ENCODE results near the gene RARS2. TPM values are rescaled to one million over a fixed set of nuclear protein-coding genes. Genes with fewer than 3 reads are reported as not detected.
A peak's percentile ranks its signal among the peaks of the same experiment; 100 is the strongest.

RARS2 gene, protein sequence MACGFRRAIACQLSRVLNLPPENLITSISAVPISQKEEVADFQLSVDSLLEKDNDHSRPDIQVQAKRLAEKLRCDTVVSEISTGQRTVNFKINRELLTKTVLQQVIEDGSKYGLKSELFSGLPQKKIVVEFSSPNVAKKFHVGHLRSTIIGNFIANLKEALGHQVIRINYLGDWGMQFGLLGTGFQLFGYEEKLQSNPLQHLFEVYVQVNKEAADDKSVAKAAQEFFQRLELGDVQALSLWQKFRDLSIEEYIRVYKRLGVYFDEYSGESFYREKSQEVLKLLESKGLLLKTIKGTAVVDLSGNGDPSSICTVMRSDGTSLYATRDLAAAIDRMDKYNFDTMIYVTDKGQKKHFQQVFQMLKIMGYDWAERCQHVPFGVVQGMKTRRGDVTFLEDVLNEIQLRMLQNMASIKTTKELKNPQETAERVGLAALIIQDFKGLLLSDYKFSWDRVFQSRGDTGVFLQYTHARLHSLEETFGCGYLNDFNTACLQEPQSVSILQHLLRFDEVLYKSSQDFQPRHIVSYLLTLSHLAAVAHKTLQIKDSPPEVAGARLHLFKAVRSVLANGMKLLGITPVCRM
- total RNA-seq = 51.1 TPM
- 10 to 100 TPM; 38.7 to 51.6 (median 42.6) TPM for polyA plus RNA-seq (ENCODE audit: insufficient read depth in 1 of 8, insufficient read length in 8 of 8, low replicate concordance in 1 of 8)
- long read RNA-seq, donor 1 = 0 reads
- long read RNA-seq, donor 2, partial matches to known transcripts = 0 of 1 reads
- long read RNA-seq, donor 2, other reads (novel, unspliced or antisense) = 0 of 1 reads
- long read RNA-seq, donor 3, partial matches to known transcripts = 0 of 4 reads
- long read RNA-seq, donor 3, other reads (novel, unspliced or antisense) = 0 of 4 reads
- long read RNA-seq, donor 4 = 0 reads
- long read RNA-seq, donor 5, transcript RARS2-201 (20 exons, 1,818 nt) = major isoform, 8 of 34 reads
- long read RNA-seq, donor 5, partial matches to known transcripts = 26 of 34 reads
- long read RNA-seq, donor 5, other reads (novel, unspliced or antisense) = 0 of 34 reads
- long read RNA-seq, donor 6, partial matches to known transcripts = 18 of 20 reads
- long read RNA-seq, donor 6, other reads (novel, unspliced or antisense) = 0 of 20 reads
- long read RNA-seq, donor 7, partial matches to known transcripts = 7 of 10 reads
- long read RNA-seq, donor 7, other reads (novel, unspliced or antisense) = 0 of 10 reads
- long read RNA-seq, donor 8, partial matches to known transcripts = 5 of 13 reads
- long read RNA-seq, donor 8, other reads (novel, unspliced or antisense) = 5 of 13 reads
- long read RNA-seq, donor 9, partial matches to known transcripts = 0 of 7 reads
- long read RNA-seq, donor 9, other reads (novel, unspliced or antisense) = 6 of 7 reads
- long read RNA-seq, donor 10, partial matches to known transcripts = 5 of 9 reads
- long read RNA-seq, donor 10, other reads (novel, unspliced or antisense) = 0 of 9 reads
- long read RNA-seq, donor 11, partial matches to known transcripts = 5 of 6 reads
- long read RNA-seq, donor 11, other reads (novel, unspliced or antisense) = 0 of 6 reads

DNA sequence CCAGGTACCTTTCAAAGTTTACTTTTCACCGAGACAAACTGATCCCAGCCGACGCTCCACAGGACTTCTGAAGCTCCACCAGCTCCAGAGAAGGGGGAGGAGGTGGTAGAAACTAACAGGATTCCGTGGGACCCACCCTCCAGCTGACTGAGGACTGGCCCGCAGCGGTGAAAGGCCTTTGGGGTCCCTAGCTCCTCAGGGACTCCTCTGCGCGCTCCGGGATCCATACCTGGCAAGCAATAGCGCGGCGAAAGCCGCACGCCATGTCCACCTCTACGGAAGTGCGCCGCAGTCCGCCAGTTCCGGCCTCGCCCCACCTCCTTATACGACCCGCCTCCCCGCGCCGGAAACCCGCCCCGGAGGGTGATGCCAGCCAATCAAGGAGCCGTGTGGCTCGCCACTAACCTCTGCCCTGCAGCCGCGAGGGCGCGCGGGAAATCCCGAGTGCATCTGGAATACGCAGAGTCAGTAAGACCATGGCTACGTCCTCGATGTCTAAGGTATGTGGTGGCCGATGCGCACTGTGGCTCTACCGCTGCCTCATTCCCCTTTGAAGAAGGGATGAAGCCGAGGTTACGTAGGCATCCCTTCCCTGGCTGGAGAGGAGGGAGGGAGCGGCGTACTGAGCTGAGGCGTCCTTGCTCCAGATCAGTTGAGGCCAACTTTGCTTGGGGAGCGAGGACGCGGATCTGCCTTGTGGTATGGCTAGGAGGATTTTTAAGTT, at the start of gene RARS2, which contains the start of gene ORC3:
RARS2 (minus strand) TSS at position 295 of the 724 bp plus-strand sequence; CDS start at position 265, 30 bp downstream.
ORC3 (plus strand) TSS at position 443 of the 724 bp plus-strand sequence; CDS start at position 477, 34 bp downstream.
- Histone ChIP-seq H3K4me1 (ENCODE audit: control insufficient read depth, insufficient read depth, low read length) (peaks cover 13% of the 10 kb centered on the region), H3K9me3 (replicated peaks; ENCODE audit: control insufficient read depth, low read depth, low read length) (no peaks in the 10 kb centered on the region), H3K27me3 (ENCODE audit: control insufficient read depth, insufficient read depth, low read length) (no peaks in the 10 kb centered on the region), H3K36me3 (ENCODE audit: control insufficient read depth, insufficient read depth, low read length) (peaks cover 3% of the 10 kb centered on the region), H3K27ac (ENCODE audit: low read length) (peak within 1 kb of the TSS; percentile 94), H3K4me3 (ENCODE audit: low read length) (peak within 1 kb of the TSS; percentile 98)
- peak; percentile 98 for DNase-seq
- WGBS (ENCODE audit: insufficient coverage) = 0% methylated on average over 28 of the region's 49 CpGs

DNA sequence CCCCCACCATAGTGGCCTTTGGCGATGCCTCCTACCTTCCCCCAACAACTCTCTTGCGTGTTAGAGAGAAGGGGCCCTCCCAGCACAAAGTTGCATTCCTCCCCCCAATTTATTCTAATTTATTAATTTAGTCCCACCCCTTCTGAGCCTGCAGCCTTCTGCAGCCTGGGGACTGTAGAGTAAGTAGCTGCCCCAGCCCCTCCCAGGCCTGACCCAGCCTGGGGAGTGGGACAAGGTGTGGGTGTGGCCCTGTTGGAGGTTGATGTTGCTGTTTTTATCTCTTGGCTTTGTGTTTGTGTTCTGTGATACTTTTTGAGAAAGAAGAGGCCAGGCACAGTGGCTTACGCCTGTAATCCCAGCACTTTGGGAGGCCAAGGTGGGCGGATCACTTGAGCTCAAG, 49.6 kb upstream of the RARS2 start:
- H3K4me1 ChIP-seq (ENCODE audit: control insufficient read depth, insufficient read depth, low read length) = no peaks in the 10 kb centered on the region
- no peaks in the 10 kb centered on the region for H3K9me3 ChIP-seq (replicated peaks; ENCODE audit: control insufficient read depth, low read depth, low read length)
- no peaks in the 10 kb centered on the region for H3K27me3 ChIP-seq (ENCODE audit: control insufficient read depth, insufficient read depth, low read length)
- no peak for DNase-seq
- H3K4me3 ChIP-seq (ENCODE audit: low read length) = no peak overlapping the region
- H3K36me3 ChIP-seq (ENCODE audit: control insufficient read depth, insufficient read depth, low read length) = peaks cover 15% of the 10 kb centered on the region
- no CpG with 5 or more reads among the region's 4 CpGs for WGBS (ENCODE audit: insufficient coverage)
- H3K27ac ChIP-seq (ENCODE audit: low read length) = no peak overlapping the region

DNA sequence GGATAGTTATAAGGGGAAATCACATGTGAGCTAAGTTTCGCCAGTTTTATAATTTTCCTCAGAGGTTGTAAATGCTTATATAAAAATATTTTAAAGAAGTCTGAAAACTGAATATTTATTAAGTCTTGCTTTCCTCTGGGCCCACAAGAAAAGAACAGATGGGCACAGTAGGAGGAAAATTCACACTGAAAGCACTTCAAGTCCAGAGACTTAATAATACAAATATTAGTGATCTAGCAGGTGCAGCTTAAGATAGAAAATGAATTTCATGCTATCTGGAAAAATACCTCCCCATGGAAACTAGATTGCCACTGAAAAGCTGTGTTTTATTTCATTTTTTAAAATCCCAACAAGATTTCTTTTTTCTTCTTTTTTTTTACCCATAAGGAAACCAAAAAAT, 47.3 kb upstream of the RARS2 start:
- no CpG with 5 or more reads among the region's 1 CpG for WGBS (ENCODE audit: insufficient coverage)
- no peak for DNase-seq
- Histone ChIP-seq H3K27ac (ENCODE audit: low read length) (no peak overlapping the region), H3K4me3 (ENCODE audit: low read length) (no peak overlapping the region), H3K27me3 (ENCODE audit: control insufficient read depth, insufficient read depth, low read length) (no peaks in the 10 kb centered on the region), H3K9me3 (replicated peaks; ENCODE audit: control insufficient read depth, low read depth, low read length) (no peaks in the 10 kb centered on the region), H3K36me3 (ENCODE audit: control insufficient read depth, insufficient read depth, low read length) (peaks cover 15% of the 10 kb centered on the region), H3K4me1 (ENCODE audit: control insufficient read depth, insufficient read depth, low read length) (no peaks in the 10 kb centered on the region)

DNA sequence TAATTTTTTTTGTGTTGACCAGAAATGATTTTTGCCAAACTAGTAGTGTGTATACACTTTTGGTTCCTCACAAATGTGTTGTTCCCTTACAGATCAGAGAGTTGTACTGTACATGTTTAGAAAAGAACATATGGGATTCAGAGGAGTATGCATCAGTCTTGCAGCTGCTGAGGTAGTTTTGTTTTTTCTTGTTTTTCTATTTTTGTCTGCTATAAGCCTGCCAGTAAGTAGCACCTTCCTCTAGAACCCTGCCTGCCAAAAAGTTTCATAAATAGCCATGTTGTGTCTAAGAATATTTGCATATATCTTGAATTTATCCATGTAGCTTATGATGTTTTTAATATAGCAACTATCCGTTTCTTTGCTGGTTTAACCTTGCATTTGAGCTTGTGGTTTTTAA, 46.5 kb upstream of the RARS2 start:
- Histone ChIP-seq H3K4me1 (ENCODE audit: control insufficient read depth, insufficient read depth, low read length) (no peaks in the 10 kb centered on the region), H3K36me3 (ENCODE audit: control insufficient read depth, insufficient read depth, low read length) (peaks cover 15% of the 10 kb centered on the region), H3K27me3 (ENCODE audit: control insufficient read depth, insufficient read depth, low read length) (no peaks in the 10 kb centered on the region), H3K4me3 (ENCODE audit: low read length) (no peak overlapping the region), H3K9me3 (replicated peaks; ENCODE audit: control insufficient read depth, low read depth, low read length) (no peaks in the 10 kb centered on the region), H3K27ac (ENCODE audit: low read length) (no peak overlapping the region)
- DNase-seq = no peak
- no CpG with 5 or more reads among the region's 1 CpG for WGBS (ENCODE audit: insufficient coverage)

DNA sequence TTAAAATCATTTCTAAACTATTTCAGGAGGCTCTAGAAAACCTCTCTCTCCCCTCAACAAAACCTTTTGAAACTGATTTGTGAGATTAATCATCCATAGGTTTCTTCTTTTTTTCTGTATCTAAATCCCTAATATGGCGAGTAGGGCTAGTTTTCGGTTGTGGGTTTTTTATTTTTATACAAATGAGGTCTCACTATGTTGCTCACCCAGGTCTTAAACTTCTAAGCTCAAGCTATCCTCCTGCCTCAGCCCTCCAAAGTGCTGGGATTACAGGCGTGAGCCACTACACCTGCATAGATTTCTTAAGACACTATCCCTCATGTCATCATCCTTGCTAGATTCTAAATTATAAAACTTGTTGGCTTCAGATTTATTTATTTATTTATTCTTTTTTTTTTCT, 44.1 kb upstream of the RARS2 start:
- Histone ChIP-seq H3K27me3 (ENCODE audit: control insufficient read depth, insufficient read depth, low read length) (no peaks in the 10 kb centered on the region), H3K4me1 (ENCODE audit: control insufficient read depth, insufficient read depth, low read length) (no peaks in the 10 kb centered on the region), H3K36me3 (ENCODE audit: control insufficient read depth, insufficient read depth, low read length) (peaks cover 10% of the 10 kb centered on the region), H3K4me3 (ENCODE audit: low read length) (no peak overlapping the region), H3K27ac (ENCODE audit: low read length) (no peak overlapping the region), H3K9me3 (replicated peaks; ENCODE audit: control insufficient read depth, low read depth, low read length) (no peaks in the 10 kb centered on the region)
- no peak for DNase-seq
- WGBS (ENCODE audit: insufficient coverage) = no CpG with 5 or more reads among the region's 3 CpGs

DNA sequence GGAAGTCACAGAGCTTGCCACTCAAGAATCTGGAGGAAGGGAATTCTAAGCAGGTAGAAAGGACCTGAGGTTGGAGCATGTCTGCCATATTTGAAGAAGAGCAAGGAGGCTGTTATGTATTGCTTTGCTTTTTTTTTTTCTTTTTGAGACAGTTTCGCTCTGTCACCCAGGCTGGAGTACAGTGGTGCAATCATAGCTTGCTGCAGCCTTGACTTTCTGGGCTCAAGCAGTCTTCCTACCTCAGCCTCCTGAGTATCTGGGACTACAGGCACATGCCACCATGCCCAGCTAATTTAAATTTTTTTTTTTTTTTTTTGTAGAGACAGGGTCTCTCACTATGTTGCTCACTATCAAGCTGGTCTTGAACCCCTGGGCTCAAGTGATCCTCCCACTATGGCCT, 41.0 kb upstream of the RARS2 start:
- peaks cover 2% of the 10 kb centered on the region for H3K36me3 ChIP-seq (ENCODE audit: control insufficient read depth, insufficient read depth, low read length)

DNA sequence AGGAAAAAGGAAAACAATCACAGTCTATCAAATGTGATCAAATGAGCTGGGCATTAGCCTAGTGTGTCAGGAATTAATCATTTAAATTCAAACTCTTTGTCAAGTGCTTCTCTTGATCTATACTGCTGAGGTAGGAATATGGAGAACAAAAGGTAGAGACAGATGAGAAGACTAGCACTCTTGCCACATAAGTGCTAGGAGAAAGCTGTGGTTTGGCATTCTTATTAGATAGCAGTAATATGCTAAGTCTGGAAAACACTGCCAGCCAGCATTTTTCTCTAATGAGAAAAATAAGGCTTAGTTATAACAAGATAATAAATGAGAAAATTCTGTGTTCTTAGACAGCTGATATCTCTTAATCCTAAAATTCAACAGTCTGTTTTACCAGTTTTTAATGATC, 39.1 kb upstream of the RARS2 start:
- Histone ChIP-seq H3K4me1 (ENCODE audit: control insufficient read depth, insufficient read depth, low read length) (no peaks in the 10 kb centered on the region), H3K27me3 (ENCODE audit: control insufficient read depth, insufficient read depth, low read length) (no peaks in the 10 kb centered on the region), H3K27ac (ENCODE audit: low read length) (no peak overlapping the region), H3K4me3 (ENCODE audit: low read length) (no peak overlapping the region), H3K9me3 (replicated peaks; ENCODE audit: control insufficient read depth, low read depth, low read length) (no peaks in the 10 kb centered on the region), H3K36me3 (ENCODE audit: control insufficient read depth, insufficient read depth, low read length) (peaks cover 4% of the 10 kb centered on the region)
- no peak for DNase-seq

More for the DNA sequence above, 41.0 kb upstream of the RARS2 start:
- WGBS (ENCODE audit: insufficient coverage) = no CpG with 5 or more reads among the region's 1 CpG
- Histone ChIP-seq H3K9me3 (replicated peaks; ENCODE audit: control insufficient read depth, low read depth, low read length) (no peaks in the 10 kb centered on the region), H3K27ac (ENCODE audit: low read length) (no peak overlapping the region), H3K4me1 (ENCODE audit: control insufficient read depth, insufficient read depth, low read length) (no peaks in the 10 kb centered on the region), H3K4me3 (ENCODE audit: low read length) (no peak overlapping the region), H3K27me3 (ENCODE audit: control insufficient read depth, insufficient read depth, low read length) (no peaks in the 10 kb centered on the region)
- DNase-seq = no peak

DNA sequence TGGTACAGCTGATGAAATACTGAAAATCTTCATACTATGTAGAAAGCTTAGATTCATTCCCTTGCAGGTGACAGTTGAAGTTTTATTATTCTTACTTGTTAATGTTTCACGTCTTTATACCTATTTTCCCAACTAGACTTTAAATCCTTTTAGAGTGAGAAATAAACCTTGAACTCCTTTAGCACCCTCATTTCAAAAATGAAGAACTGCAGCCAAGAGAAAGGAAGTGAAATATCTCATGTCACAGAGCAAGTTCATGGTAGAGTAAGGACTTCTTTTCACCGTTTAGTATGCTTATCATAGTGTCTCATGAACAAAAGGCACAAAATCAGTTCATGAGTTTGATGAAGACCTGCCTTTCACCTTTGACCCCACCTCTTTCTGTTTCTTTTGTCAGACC, 38.6 kb upstream of the RARS2 start:
- DNase-seq = no peak
- Histone ChIP-seq H3K9me3 (replicated peaks; ENCODE audit: control insufficient read depth, low read depth, low read length) (no peaks in the 10 kb centered on the region), H3K27me3 (ENCODE audit: control insufficient read depth, insufficient read depth, low read length) (no peaks in the 10 kb centered on the region), H3K27ac (ENCODE audit: low read length) (no peak overlapping the region), H3K4me1 (ENCODE audit: control insufficient read depth, insufficient read depth, low read length) (no peaks in the 10 kb centered on the region), H3K36me3 (ENCODE audit: control insufficient read depth, insufficient read depth, low read length) (peaks cover 4% of the 10 kb centered on the region), H3K4me3 (ENCODE audit: low read length) (no peak overlapping the region)
- WGBS (ENCODE audit: insufficient coverage) = no CpG with 5 or more reads among the region's 2 CpGs

DNA sequence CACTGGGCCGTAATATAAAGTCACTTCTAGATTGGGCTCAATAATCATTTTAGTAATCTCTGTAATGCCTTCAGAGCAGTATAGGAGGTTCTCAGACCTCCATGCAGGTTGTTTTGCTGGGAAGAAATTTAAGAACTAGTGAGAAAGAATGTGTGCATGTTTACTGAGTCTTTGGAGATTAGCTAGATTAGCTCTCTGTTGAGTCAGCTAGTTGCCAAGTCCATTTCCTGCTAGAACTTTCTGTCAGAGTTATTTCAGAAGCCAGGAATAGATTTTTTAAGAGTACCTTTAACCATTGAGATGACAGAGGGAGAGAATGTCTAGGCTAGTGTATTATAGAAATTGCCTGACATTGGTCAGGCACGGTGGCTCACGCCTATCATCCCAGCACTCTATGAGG, 33.5 kb upstream of the RARS2 start:
- H3K36me3 ChIP-seq (ENCODE audit: control insufficient read depth, insufficient read depth, low read length) = peaks cover 7% of the 10 kb centered on the region
- no CpG with 5 or more reads among the region's 3 CpGs for WGBS (ENCODE audit: insufficient coverage)

More for the DNA sequence above, 33.5 kb upstream of the RARS2 start:
- H3K4me1 ChIP-seq (ENCODE audit: control insufficient read depth, insufficient read depth, low read length) = no peaks in the 10 kb centered on the region
- no peak overlapping the region for H3K4me3 ChIP-seq (ENCODE audit: low read length)
- no peaks in the 10 kb centered on the region for H3K27me3 ChIP-seq (ENCODE audit: control insufficient read depth, insufficient read depth, low read length)
- H3K27ac ChIP-seq (ENCODE audit: low read length) = no peak overlapping the region
- H3K9me3 ChIP-seq (replicated peaks; ENCODE audit: control insufficient read depth, low read depth, low read length) = no peaks in the 10 kb centered on the region
- DNase-seq = peak; percentile 25

Data from muscle of leg (tissue), 16 donors.